OCI-LY1 (cell line): Measurements from ENCODE around the gene STT3B.

Experiments
- H2AFZ ChIP-seq: fragments of 200-600 bp; sonication (generic), shearing (Covaris generic); 2 replicates; pipeline ENCODE4 v1.6.0; 2014; ENCODE audit warnings: antibody characterized with exemption, mild to moderate bottlenecking, low read length
- H3F3A ChIP-seq: fragments of 200-600 bp; sonication (generic), shearing (Covaris generic); 2 replicates; pipeline ENCODE4 v1.6.0; 2014; ENCODE audit warnings: mild to moderate bottlenecking, antibody characterized with exemption, low read length, moderate library complexity; ENCODE audit not compliant: insufficient read depth
- H3K27ac ChIP-seq: fragments of 200-600 bp; sonication (generic); 2 replicates; pipeline ENCODE4 v1.5.1; 2014; ENCODE audit warnings: low read length, mixed run types, mild to moderate bottlenecking, low read depth; ENCODE audit not compliant: poor library complexity, severe bottlenecking
- H3K27me3 ChIP-seq: fragments of 200-600 bp; sonication (generic); 2 replicates; pipeline ENCODE4 v1.6.0; 2014; ENCODE audit warnings: antibody characterized with exemption, mild to moderate bottlenecking, low read length, moderate library complexity; ENCODE audit not compliant: insufficient read depth
- H3K36me3 ChIP-seq: fragments of 200-600 bp; sonication (generic); 2 replicates; pipeline ENCODE4 v1.6.1; 2014; ENCODE audit warnings: mild to moderate bottlenecking, antibody characterized with exemption, low read length, moderate library complexity, mixed read lengths; ENCODE audit not compliant: insufficient read depth
- H3K4me1 ChIP-seq: fragments of 200-600 bp; sonication (generic); 2 replicates; pipeline ENCODE4 v1.5.1; 2014; ENCODE audit warnings: mild to moderate bottlenecking, low read length, moderate library complexity; ENCODE audit not compliant: insufficient read depth, severe bottlenecking
- H3K4me2 ChIP-seq: fragments of 200-600 bp; sonication (generic), shearing (Covaris generic); 2 replicates; pipeline ENCODE4 v1.6.1; 2014; ENCODE audit warnings: low read length
- H3K4me3 ChIP-seq: fragments of 200-600 bp; sonication (generic); 2 replicates; pipeline ENCODE4 v1.5.1; 2014; ENCODE audit warnings: low read length, low read depth, mild to moderate bottlenecking, mixed read lengths; ENCODE audit not compliant: poor library complexity, severe bottlenecking
- H3K79me2 ChIP-seq: fragments of 200-600 bp; shearing (Covaris generic); 2 replicates; pipeline ENCODE4 v1.6.1; 2016; ENCODE audit warnings: mixed run types, low read length, mixed read lengths; ENCODE audit not compliant: insufficient read depth
- H3K9ac ChIP-seq: fragments of 200-600 bp; sonication (generic), shearing (Covaris generic); 2 replicates; pipeline ENCODE4 v1.6.1; 2014; ENCODE audit warnings: mild to moderate bottlenecking, low read length, mixed read lengths
- H3K9me2 ChIP-seq: fragments of 200-600 bp; sonication (generic), shearing (Covaris generic); 2 replicates; pipeline ENCODE4 v1.6.1; 2014; ENCODE audit warnings: low read depth, mild to moderate bottlenecking, low read length, mixed read lengths
- H3K9me3 ChIP-seq: fragments of 200-600 bp; shearing (Covaris generic); 2 replicates; pipeline ENCODE4 v1.6.1; 2014; ENCODE audit warnings: low read length, mixed read lengths
- H4K20me1 ChIP-seq: fragments of 200-600 bp; sonication (generic), shearing (Covaris generic); 2 replicates; pipeline ENCODE4 v1.6.0; 2016; ENCODE audit warnings: mild to moderate bottlenecking, low read length; ENCODE audit not compliant: insufficient read depth
- EZH2 ChIP-seq: fragments of 200-600 bp; sonication (generic), shearing (Covaris generic); IDR thresholded peaks from 2 replicates; pipeline ENCODE4 v1.8.0; 2017; ENCODE audit warnings: borderline replicate concordance, mixed run types, mild to moderate bottlenecking, antibody characterized with exemption, low read length, moderate library complexity, mixed read lengths
- TF ChIP-seq, protein P1 (sequence below): fragments of 200-600 bp; sonication (generic), shearing (Covaris generic); IDR thresholded peaks from 2 replicates; pipeline ENCODE4 v1.5.1; 2017; ENCODE audit warnings: mild to moderate bottlenecking, antibody characterized with exemption, low read length, moderate library complexity, mixed read lengths

STT3B gene

DNA sequence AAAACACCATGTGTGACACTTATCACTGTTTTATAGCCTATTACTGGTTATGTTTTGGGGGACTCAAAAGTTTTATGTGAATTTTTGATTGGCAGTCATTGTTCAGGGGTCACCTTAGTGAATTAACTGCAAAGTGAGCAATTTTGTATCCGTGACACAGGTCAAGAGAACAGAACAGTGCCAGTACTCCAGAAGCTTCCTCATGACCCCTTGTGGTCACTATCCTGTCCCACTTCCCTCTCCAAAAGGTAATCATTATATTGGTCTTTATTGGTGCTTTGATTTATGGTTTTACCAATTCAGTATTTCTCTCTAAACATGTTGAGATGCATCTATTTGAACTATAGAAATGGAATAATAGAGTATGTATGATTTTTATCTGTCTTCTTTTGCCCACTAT lies 107.1 kb downstream of the STT3B start:
- Histone ChIP-seq H3K27ac (no peak overlapping the region), H3K4me2 (no peak overlapping the region), H2AFZ (no peak overlapping the region), H4K20me1 (no peaks in the 10 kb centered on the region), H3F3A (no peaks in the 10 kb centered on the region), H3K36me3 (peaks cover 32% of the 10 kb centered on the region; the same call in 1 of the 2 replicates), H3K27me3 (no peaks in the 10 kb centered on the region), H3K9me2 (no peaks in the 10 kb centered on the region), H3K79me2 (no peaks in the 10 kb centered on the region), H3K4me1 (no peaks in the 10 kb centered on the region), H3K4me3 (no peak overlapping the region), H3K9ac (no peak overlapping the region), H3K9me3 (no peaks in the 10 kb centered on the region)
- TF ChIP-seq, protein P1, sequence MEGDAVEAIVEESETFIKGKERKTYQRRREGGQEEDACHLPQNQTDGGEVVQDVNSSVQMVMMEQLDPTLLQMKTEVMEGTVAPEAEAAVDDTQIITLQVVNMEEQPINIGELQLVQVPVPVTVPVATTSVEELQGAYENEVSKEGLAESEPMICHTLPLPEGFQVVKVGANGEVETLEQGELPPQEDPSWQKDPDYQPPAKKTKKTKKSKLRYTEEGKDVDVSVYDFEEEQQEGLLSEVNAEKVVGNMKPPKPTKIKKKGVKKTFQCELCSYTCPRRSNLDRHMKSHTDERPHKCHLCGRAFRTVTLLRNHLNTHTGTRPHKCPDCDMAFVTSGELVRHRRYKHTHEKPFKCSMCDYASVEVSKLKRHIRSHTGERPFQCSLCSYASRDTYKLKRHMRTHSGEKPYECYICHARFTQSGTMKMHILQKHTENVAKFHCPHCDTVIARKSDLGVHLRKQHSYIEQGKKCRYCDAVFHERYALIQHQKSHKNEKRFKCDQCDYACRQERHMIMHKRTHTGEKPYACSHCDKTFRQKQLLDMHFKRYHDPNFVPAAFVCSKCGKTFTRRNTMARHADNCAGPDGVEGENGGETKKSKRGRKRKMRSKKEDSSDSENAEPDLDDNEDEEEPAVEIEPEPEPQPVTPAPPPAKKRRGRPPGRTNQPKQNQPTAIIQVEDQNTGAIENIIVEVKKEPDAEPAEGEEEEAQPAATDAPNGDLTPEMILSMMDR, result no peak
- TF ChIP-seq EZH2, result no peak

DNA sequence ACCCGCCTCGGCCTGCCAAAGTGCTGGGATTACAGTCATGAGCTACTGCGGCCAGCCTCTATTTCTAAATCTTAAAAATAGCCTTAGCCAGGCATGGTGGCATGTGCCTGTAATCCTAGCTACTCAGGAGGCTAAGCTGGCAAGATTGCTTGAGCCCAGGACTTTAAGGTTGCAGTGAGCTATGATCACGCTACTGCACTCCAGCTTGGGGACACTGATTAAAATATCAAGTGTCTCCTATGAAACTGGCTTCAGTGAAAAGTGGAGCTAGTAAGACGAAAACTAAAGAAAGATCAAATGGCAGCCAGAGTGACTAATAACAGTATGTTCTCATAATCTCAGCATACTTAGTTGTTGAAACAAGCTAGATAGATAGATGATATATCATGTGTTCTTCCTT lies 112.5 kb downstream of the STT3B start:
- H3K4me2 ChIP-seq, result no peak overlapping the region
- no peak overlapping the region for H3K4me3 ChIP-seq
- H3F3A ChIP-seq, result no peaks in the 10 kb centered on the region
- H3K36me3 ChIP-seq, result peaks cover 45% of the 10 kb centered on the region
- no peaks in the 10 kb centered on the region for H4K20me1 ChIP-seq
- H3K4me1 ChIP-seq, result no peaks in the 10 kb centered on the region
- H3K9ac ChIP-seq, result no peak overlapping the region
- H3K27ac ChIP-seq, result no peak overlapping the region
- H3K79me2 ChIP-seq, result no peaks in the 10 kb centered on the region
- no peaks in the 10 kb centered on the region for H3K27me3 ChIP-seq
- H2AFZ ChIP-seq, result no peak overlapping the region
- H3K9me2 ChIP-seq, result no peaks in the 10 kb centered on the region
- TF ChIP-seq, protein P1, result no peak
- no peak for TF ChIP-seq EZH2
- H3K9me3 ChIP-seq, result peaks cover 8% of the 10 kb centered on the region; the same call in 1 of the 2 replicates

DNA sequence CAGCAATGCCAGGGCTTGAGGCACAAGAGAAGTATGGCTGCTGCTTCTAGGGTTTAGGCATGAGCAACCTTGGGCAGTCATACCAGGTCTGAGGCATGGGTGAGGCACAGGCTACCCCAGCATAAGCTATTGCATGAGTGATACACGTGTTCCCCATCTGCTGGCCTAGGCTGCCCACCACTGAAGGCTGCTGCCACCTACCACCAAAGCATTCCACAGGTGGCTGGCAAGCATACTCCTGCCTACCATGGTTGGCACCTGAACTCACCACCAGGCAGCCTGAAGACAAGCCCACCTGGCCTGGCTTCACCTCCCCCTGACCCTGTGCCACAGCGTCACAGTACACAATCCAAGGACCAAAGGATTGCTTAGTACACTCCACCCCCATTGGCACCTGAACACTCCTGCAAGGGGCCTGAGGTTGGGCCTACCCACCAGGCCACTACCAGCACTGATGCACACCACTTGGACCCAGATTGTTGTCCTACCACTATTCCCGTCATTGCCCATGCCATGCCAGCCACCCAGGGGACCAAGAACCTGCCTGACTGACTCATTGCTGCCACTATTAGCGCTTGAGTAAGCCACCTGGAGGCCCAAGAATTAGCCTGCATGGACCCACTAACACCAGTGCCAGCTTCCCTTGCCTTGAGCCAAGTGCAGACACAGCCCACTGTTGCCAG lies 115.7 kb downstream of the STT3B start:
- TF ChIP-seq, protein P1, result no peak
- no peak for TF ChIP-seq EZH2
- H3K27me3 ChIP-seq, result no peaks in the 10 kb centered on the region
- no peak overlapping the region for H3K4me2 ChIP-seq
- H3K36me3 ChIP-seq, result peaks cover 65% of the 10 kb centered on the region
- H3K9me3 ChIP-seq, result peaks cover 20% of the 10 kb centered on the region; the same call in 1 of the 2 replicates
- no peaks in the 10 kb centered on the region for H3K79me2 ChIP-seq
- H3K9me2 ChIP-seq, result no peaks in the 10 kb centered on the region
- no peak overlapping the region for H2AFZ ChIP-seq
- no peaks in the 10 kb centered on the region for H3K4me1 ChIP-seq
- no peak overlapping the region for H3K27ac ChIP-seq
- H4K20me1 ChIP-seq, result no peaks in the 10 kb centered on the region
- H3F3A ChIP-seq, result no peaks in the 10 kb centered on the region
- no peak overlapping the region for H3K9ac ChIP-seq
- H3K4me3 ChIP-seq, result no peak overlapping the region
